ENCODE measurements around the gene ACR.
"Not testable (repeated sequence)": the region's sequence is repeated elsewhere in the genome, so short reads cannot be mapped to it uniquely, and the experiment has no call there.

GRCh38 chr22:50785289-50785688 is 47.3 kb downstream of the ACR start:
- TF ChIP-seq EZH2, CTCF, EZH2phosphoT487 (IDR thresholded peaks at IDR 0.05): not testable (repeated sequence)
